ENCODE measurements around the gene APBA2. TPM values are rescaled to one million over a fixed set of nuclear protein-coding genes. Genes with fewer than 3 reads are reported as not detected.
A peak's percentile ranks its signal among the peaks of the same experiment; 100 is the strongest.

APBA2 gene
- total RNA-seq, 2 donors from 2014 or later: 2.7 to 4.0 TPM

DNA sequence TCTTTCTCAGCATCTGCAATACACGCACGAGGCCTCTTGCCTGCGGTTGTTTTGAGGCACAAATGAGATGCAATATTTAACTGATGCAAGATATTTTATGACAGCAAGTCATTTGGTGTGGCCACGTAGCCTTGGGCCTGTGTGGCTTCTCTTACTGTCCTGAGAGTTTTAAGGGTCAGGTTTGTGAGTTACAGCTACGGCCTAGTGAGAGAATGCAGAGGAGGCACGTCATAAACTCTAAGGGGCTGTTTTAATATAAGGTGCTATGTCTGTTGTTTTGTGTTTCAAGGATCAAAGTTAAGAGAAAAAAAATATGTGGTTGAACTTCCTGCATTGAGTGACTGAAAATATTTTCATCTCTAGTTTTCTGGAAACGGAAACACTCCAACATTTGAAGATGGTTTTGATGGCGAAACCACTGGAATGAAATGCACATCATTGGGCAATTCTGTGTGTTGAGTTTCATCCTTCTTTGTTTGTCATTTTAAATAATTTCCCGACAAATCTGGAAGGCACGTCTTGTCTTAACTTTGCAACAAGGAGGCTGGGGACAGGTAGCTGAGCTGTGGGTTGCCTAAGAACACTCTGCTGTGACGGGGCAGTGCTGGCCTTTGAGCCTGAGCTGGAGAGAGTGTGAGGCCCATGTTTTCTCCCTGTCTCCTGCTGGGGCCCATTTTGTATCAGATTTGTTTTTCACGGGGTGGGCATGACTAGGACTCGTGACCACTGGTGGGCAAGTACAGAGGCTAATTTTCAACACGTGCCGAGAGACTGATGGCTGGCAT lies 5.1 kb downstream of the APBA2 start:
- no peak for DNase-seq (ENCODE audit: low spot score)

DNA sequence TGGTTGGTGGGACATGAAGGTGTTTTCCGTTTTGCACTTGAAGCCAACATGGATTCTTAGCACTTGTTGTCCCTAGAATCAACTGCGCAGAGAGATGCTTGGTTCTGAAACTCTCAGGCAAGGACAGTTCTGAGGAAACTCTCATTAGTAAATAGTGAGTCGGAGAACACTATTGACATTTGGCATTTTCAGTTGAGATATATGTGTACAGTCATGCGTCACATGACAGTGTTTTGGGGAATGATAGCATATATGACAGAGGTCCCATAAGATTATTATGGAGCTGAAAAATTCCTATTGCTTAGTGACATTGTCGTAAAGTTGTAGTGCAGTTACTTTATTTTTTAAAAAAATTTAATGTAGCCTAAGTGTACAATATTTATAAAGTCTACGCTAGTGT lies 5.8 kb downstream of the APBA2 start:
- intact Hi-C loops (cut with DNase I): no loop called here
- DNase-seq (ENCODE audit: low spot score): no peak

More for the DNA sequence above, 5.1 kb downstream of the APBA2 start:
- intact Hi-C loops (cut with DNase I): no loop called here

DNA sequence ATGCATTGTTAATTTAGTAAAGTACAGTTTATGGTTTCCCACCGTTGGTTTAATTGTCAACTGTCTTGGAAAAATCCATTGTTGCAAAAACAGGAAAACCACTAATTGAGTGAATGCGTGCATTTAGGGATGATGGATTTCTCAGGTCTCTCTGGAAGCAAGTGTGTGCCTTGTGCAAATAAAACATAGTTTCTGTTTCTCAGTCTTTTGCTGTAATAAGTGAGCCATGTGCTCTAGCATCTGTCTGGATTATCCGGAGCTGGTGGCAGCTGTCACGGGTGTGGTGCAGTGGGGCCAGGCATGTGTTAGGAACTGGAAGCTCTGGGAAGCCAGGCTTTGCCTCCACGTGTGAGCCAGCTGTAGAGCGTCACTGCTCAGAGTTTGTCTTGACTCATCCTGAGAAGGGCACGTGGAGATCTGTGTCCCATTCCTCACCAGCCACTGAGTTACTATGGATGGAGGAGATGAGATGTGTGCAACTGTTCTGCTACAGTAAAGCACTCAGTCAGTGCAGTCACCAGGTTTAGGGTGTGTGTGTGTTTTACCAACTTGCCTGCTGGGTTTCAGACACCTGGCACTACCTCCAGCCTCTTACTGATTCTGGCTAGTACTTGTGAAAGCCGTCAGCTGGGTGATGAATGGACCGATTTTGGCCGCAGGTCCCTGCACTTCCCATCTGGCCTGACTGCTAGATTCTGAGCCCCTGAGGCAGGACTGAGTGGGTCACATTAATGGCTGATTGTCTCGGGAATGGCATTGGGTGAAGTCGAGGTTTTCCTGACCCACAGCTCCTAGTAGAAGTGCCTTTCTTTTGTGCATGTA lies 7.2 kb downstream of the APBA2 start:
- intact Hi-C loops (cut with DNase I): no loop called here

DNA sequence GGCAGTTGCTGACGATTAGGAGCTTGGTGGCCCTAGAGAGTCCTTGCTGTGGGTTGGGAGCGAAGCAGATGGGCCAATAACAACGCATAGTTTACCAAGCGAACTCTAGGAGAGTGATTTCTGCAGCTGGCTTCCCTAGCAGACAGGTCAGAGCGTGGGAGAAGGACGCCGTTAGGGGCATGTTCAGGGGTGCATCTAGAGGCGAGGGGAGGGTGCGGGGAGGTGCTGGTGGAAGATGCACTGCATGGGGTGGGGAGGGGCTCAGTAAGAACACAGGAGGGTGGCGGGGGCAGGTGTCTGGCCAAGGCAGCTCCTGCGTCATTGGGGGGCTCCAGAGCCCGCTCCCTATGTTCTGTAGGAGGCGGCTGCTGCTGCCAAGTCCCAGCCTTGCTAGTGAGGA lies 8.9 kb downstream of the APBA2 start:
- DNase-seq (ENCODE audit: low spot score): peak; percentile 58
- intact Hi-C loops (cut with DNase I): no loop called here

More for the DNA sequence above, 7.2 kb downstream of the APBA2 start:
- DNase-seq (ENCODE audit: low spot score): peak; percentile 26

DNA sequence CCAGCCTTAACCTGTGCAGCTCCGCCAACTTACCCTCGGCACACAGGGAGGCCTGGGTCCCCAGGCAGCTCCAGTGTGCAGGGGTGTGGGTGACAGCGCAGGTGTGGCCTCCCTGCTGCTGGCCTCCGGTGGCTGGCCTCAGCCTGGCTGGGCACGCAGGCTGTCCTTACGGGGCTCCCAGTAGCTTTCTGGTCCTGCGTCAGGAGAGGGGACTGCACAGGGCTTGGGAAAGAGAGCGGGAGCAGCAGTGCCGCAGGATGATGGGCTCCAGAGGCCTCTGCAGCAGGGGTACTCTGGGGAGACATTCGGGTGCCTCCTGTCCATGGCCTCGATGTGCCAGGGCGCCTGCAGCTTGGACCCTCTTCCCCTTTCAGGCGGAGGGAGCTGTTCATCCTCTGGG lies 9.4 kb downstream of the APBA2 start:
- intact Hi-C loops (cut with DNase I): no loop called here
- DNase-seq (ENCODE audit: low spot score): peak; percentile 55

DNA sequence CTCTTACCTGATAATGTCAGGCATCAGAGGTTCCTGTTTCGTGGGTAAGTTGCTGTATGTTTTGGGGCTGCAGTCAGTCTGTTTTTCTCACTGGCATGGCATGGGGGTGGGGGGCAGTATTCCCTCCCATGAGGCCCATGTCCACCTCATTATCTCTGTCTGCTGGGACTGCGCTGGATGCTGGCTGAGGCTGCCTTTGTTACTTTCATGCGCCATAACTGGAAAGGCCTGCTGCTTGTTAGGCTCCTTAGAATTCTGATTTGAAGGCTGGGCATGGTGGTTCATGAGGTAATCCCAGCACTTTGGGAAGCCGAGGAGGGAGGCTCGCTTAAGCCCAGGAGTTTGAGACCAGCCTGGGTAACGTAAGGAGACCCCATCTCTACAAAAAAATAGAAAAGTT lies 9.8 kb downstream of the APBA2 start:
- intact Hi-C loops (cut with DNase I): no loop called here
- peak; percentile 67 for DNase-seq (ENCODE audit: low spot score)

DNA sequence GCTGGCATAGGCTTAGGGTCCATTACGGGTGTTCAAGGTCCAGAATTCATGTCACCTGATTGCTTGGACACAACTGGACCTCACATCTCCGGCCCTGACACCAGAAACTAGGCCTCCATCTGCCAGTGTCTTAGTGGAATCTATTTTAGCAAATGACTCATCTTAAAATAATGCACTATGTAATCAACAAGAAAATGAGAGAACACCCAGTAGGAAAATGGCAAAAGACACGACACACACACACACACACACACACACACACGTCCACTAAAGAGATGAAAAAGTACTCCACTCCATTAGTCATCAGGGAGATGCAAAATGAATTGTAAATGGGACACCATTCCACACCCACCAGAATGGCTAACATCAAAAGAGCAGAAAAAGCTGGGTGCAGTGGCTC lies 11.2 kb downstream of the APBA2 start:
- intact Hi-C loops (cut with DNase I): no loop called here
- peak; percentile 35 for DNase-seq (ENCODE audit: low spot score)

DNA sequence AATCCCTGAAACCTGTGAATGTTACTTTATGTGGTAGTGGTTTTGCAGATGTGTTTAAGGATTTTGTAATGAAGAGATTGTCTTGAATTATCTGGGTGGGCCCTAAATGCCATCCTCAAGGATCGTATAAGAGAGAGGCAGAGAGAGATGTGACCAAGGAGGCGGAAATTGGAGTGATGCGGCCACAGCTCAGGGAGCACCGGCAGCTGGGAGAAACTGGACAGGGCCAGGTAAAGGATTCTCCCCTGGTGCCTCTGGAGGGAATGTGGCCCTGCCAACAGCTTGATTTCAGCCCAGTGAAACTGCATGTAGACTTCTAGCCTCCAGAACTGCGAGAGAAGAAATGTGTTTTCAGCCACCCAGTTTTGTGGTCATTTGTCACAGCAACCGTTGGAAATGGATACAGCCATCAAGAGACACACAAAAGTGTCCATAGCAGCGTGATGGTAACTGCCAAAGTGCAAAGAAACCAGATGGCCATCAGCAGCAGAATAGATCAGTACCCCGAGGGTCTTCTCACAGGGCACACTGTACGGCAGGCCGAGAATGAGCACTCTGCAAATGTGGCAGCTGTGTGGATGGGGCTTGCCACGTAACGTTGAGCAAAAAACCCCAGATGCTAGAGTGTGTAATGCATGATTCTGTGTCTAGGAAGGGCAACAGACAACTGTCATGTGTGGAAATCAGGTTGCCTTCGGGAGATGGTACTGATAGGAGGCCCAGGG lies 12.2 kb downstream of the APBA2 start:
- intact Hi-C loops (cut with DNase I): no loop called here
- peak; percentile 42 for DNase-seq (ENCODE audit: low spot score)

DNA sequence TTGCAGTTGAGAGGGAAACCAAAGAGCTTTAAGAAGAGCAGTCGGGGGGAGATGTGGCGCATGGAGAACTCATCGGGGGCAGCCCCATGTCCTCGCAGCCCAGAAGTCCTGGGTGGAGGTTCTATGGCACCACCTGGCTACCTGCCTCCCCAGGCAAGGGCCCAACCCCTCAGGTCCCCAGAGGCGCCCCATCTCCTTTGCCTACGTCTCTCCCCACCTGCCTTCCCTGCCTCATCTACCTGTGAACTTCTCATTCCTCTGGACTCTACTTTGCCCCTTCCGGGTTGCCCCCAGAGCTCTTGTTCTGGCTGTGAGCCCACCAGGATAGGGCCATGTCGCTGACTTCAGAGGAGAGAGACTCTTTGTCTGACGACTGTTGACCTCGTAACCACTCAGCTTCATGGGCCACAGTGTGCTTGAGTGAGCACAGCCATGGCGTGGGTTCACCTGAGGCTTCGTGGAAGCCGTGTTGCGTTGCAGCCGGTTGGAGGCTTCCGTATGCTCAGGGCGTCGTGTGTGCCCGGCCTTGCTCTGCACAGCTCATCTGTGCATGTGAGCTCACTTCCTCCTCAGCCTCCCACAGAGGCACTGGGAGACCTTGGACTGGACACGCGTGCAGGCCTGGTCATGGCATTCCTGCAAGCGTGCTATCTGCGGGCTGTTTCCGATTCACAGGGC lies 13.4 kb downstream of the APBA2 start:
- intact Hi-C loops (cut with DNase I): no loop called here
- peak; percentile 62 for DNase-seq (ENCODE audit: low spot score)

DNA sequence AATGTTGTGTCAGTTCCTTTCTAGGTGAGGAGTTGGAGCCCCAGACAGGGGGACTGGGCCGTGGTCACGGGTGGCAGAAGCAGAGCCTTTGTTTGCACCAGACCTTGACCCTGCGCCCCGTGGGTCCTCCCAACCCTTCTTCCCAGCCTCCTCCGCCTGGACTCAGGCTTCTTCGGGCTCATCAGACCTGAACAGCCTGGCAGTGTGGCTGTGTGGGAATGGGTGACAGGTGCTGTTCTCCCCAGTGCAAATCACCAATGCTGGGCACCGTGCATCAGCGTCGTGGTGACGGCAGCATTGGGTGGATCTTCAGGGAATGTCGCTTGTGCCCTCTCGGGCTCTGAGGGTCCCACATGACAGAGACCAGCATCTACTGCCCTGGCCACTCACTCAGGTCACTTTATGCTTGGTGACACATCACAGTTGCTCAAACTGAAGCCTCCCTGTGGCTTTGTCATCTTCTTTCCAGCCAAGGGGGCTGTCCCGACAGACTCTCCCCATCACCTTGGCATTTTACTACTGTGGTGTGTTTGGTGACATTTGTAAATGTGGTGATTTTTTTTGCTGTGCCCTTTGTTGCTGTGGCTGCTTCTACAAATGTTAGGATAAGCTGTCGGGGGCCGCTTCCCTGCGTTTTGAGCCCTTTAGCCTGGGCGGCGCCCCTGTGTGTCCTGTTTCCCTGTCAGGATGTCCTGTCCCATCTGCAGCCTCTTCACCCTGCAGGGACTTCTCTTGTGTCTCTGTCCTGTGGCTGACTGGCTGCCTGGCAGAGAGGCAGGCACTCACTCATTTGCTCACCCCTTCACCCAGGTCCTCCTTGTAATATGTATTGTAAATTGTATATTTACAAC lies 14.5 kb downstream of the APBA2 start:
- peak; percentile 72 for DNase-seq (ENCODE audit: low spot score)
- intact Hi-C loops (cut with DNase I): no loop called here

DNA sequence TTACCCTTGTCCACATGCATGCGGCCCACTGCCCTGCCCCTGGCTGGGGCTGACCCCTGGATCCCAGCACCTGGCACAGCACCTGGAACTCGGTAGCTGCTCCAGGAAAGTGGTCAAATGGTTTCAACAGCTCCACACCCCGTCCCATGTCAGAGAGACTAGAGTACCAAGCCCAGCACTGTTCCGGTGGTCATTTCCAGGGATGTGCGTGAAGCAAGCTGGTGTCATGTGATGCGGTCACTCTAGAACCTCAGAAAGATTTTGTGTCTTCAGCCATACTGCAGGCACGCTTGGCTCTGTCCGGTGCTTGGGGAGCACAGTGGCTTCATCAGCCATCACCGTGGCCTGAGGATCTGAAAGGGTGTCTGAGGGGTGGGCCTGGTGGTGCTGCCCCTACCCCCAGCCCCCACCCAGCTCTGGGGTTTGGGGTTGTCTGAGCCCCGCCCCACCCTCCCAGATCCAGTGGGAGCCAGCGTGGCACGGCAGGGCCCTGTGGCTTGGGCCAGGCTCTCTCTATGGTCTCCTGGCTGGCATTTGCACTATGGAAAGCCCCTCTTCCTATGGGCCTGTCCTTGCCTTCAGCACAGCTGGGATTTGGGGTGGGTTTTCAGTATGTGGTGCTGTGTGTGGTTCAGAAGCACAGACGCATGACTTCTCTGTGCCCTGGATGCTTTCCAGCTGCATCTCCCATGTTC lies 15.3 kb downstream of the APBA2 start:
- intact Hi-C loops (cut with DNase I): no loop called here
- peak; percentile 54 for DNase-seq (ENCODE audit: low spot score)

DNA sequence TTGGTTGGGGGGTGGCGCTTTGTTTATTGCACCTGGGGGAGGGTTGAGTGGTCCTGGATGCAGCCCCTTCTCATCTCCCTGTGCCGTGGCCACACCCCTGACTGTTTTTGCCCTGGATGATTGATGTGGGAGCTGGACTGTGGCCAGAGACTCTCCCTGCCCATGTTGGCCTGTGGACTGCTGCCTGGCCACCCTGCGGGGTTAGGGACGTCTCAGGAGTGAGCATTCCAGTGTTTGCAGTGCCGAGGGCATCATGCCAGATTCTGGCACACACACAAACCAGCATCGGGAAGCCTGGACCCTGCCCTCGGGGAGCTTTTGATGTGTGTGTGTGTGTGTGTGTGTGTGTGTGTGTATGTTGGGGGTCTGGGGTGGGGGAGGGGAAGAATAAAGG lies 15.8 kb downstream of the APBA2 start:
- intact Hi-C loops (cut with DNase I): no loop called here
- peak; percentile 60 for DNase-seq (ENCODE audit: low spot score)

DNA sequence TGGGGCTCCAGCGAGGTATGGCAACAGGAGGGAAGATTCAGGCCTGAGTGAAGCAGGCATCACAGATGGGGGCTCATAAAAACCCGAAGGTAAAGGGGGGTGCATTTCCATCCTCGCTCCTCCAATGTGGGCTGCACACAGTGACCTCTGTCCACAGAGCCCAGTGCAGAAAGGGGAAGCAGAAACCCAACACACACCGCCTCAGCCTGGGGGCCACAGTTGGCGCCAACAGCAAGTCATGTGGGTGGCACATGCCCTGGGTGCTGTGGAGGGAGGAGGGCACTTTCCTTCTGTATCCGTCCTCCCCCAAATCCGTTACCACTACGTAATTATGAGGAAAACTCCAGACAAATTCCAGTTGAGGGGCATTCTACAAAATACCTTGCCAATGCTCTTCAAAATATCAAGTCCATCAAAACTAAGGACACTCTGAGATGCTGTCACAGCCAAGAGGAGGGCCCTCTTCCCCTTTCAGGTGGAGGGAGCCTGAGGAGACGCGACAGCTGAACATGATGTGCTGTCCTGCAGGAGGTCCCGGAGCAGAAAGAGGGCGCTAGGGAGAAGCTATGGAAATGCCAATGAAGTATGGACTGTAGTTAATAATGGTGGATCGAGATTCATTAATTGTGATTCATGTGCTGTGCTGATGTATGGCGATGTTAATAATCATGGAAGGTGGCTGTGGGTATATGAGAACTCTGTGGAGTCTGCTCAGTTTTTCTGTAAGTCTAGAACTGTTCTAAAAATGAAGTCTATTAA lies 16.4 kb downstream of the APBA2 start:
- peak; percentile 61 for DNase-seq (ENCODE audit: low spot score)

DNA sequence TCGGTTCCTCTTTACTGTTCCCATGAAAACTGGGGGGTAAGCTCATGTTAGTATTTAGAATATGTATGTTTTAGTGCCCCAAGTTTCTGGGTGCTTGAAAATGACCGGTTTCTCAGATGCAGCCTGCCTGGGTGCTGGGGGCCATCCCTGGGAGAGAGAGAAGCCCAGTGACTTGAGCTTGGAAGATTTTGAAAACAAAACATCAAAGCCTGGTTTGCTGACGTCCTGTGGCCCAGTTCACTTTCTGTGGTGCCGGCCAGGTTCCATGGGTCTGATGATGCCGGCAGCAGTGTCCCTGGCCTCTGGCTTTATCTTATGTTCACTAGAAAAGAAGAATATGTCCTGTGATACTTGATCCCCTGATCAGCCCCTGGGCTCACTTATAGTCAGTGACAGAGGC lies 17.1 kb downstream of the APBA2 start:
- peak; percentile 45 for DNase-seq (ENCODE audit: low spot score)
- intact Hi-C loops (cut with DNase I): no loop called here

More for the DNA sequence above, 16.4 kb downstream of the APBA2 start:
- intact Hi-C loops (cut with DNase I): no loop called here

DNA sequence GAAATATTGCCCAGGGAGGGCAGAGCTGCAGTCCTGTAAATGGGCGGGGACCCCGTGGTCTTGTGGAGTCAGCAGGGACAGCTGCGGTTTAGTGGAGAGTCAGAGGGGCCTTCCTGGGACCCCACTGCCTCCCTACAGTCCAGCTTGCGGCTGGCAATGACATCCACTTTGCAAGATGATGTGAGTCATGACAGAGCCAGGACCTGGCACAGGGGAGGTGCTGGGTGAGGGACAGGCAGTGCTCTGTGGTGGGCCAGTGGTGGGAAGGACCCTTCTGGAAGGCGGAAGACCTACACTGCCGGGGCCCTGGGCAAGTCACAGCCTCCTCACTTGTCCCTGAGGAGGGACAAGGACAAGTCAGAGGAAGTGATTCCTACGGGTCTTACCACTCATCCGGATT lies 17.8 kb downstream of the APBA2 start:
- intact Hi-C loops (cut with DNase I): no loop called here
- peak; percentile 64 for DNase-seq (ENCODE audit: low spot score)

DNA sequence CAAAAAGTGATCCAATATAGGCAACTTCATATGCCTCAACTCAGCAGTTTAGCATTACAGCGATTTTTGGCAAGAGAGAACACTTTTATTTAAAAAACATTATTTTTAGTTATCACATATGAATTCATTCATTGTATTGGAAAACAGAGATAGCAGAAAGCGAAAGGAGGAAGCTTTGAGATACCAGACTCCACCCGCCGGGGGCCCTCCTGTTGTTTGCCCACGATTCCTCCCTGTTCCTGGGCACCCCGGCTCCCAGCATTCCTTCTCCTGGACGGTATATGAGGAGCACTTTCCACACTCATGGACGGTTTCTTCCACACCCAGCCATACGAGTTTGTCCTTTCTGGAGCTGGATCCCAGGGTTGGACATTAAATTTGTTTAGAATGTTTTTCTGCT lies 18.2 kb downstream of the APBA2 start:
- peak; percentile 57 for DNase-seq (ENCODE audit: low spot score)
- intact Hi-C loops (cut with DNase I): no loop called here

Measured in posterior vena cava (tissue), 2 donors.